ENCODE measurements around the gene TPR. TPM values are rescaled to one million over a fixed set of nuclear protein-coding genes. Genes with fewer than 3 reads are reported as not detected.

TPR gene
- total RNA-seq (ENCODE audit: low replicate concordance): 92.1 and 111 TPM in 2 replicates
- long read RNA-seq, partial matches to known transcripts: 200 of 218 reads
- long read RNA-seq, other reads (novel, unspliced or antisense): 18 of 218 reads

GRCh38 chr1:186375152-186375928, at the start of gene TPR, which contains the start of gene ODR4:
TPR (minus strand) TSS chr1:186375253; CDS start chr1:186375028, 225 bp downstream.
ODR4 (plus strand) TSS chr1:186375838; CDS start chr1:186379786, 3,948 bp downstream.
- Mint-ChIP-seq H3K4me1 (ENCODE audit: unreplicated experiment) (peaks cover 11% of the 10 kb centered on the region), H3K9me3 (no peaks in the 10 kb centered on the region), H3K36me3 (peaks cover 24% of the 10 kb centered on the region), H3K4me3 (peak within 1 kb of the TSS; percentile 100), H3K27me3 (no peaks in the 10 kb centered on the region), H3K27ac (peak within 1 kb of the TSS; percentile 100)
- peak; percentile 98 for DNase-seq (ENCODE audit: extremely low spot score, unreplicated experiment)
- peak; percentile 87 for TF ChIP-seq CTCF (conservative IDR thresholded peaks at IDR 0.05)

- DNase-seq (ENCODE audit: extremely low spot score, unreplicated experiment): no peak
- Mint-ChIP-seq H3K36me3 (peaks cover 5% of the 10 kb centered on the region), H3K27me3 (no peaks in the 10 kb centered on the region), H3K9me3 (no peaks in the 10 kb centered on the region), H3K27ac (no peak overlapping the region), H3K4me3 (no peak overlapping the region), H3K4me1 (ENCODE audit: unreplicated experiment) (no peaks in the 10 kb centered on the region)
- no peak for TF ChIP-seq CTCF (conservative IDR thresholded peaks at IDR 0.05)
Observed at GRCh38 chr1:186424539-186424938, 49.5 kb upstream of the TPR start.

- TF ChIP-seq CTCF (conservative IDR thresholded peaks at IDR 0.05): no peak
- peaks cover 10% of the 10 kb centered on the region for H3K36me3 Mint-ChIP-seq
- H3K27me3 Mint-ChIP-seq: no peaks in the 10 kb centered on the region
- H3K9me3 Mint-ChIP-seq: no peaks in the 10 kb centered on the region
- no peak overlapping the region for H3K4me3 Mint-ChIP-seq
- H3K27ac Mint-ChIP-seq: no peak overlapping the region
- no peak for DNase-seq (ENCODE audit: extremely low spot score, unreplicated experiment)
- H3K4me1 Mint-ChIP-seq (ENCODE audit: unreplicated experiment): no peaks in the 10 kb centered on the region
Observed at GRCh38 chr1:186421446-186421845, 46.4 kb upstream of the TPR start.

- H3K4me1 Mint-ChIP-seq (ENCODE audit: unreplicated experiment): no peaks in the 10 kb centered on the region
- H3K9me3 Mint-ChIP-seq: no peaks in the 10 kb centered on the region
- no peak for TF ChIP-seq CTCF (conservative IDR thresholded peaks at IDR 0.05)
- no peak overlapping the region for H3K4me3 Mint-ChIP-seq
- DNase-seq (ENCODE audit: extremely low spot score, unreplicated experiment): no peak
- peaks cover 10% of the 10 kb centered on the region for H3K36me3 Mint-ChIP-seq
- no peaks in the 10 kb centered on the region for H3K27me3 Mint-ChIP-seq
- no peak overlapping the region for H3K27ac Mint-ChIP-seq
Observed at GRCh38 chr1:186420923-186421322, 45.9 kb upstream of the TPR start.

- H3K27me3 Mint-ChIP-seq: no peaks in the 10 kb centered on the region
- TF ChIP-seq CTCF (conservative IDR thresholded peaks at IDR 0.05): no peak
- peaks cover 10% of the 10 kb centered on the region for H3K36me3 Mint-ChIP-seq
- DNase-seq (ENCODE audit: extremely low spot score, unreplicated experiment): no peak
- no peaks in the 10 kb centered on the region for H3K9me3 Mint-ChIP-seq
- H3K4me1 Mint-ChIP-seq (ENCODE audit: unreplicated experiment): no peaks in the 10 kb centered on the region
- no peak overlapping the region for H3K4me3 Mint-ChIP-seq
- no peak overlapping the region for H3K27ac Mint-ChIP-seq
Observed at GRCh38 chr1:186420311-186420710, 45.3 kb upstream of the TPR start.

Data from type B pancreatic cell (in vitro differentiated cells).